A549 (cell line): Measurements from ENCODE around the gene EAF2. TPM values are rescaled to one million over a fixed set of nuclear protein-coding genes. Genes with fewer than 3 reads are reported as not detected.

Source experiments
- ATAC-seq, 2 experiments: fragments of 200-7000 bp in 1 of 2; fragments of >200 bp in 1 of 2; cut with Nextera tagmentation in 1 of 2; cut with Tn5 transposase in 1 of 2; 3 replicates each; pipeline versions ENCODE4 v1.8.0 to v1.9.1; 2018 to 2020; ENCODE audit warnings: mild to moderate bottlenecking in 1 of 2, moderate library complexity in 1 of 2
- CTCF ChIA-PET: fragments of 300-600 bp; sonication (Branson Sonifier 250); formaldehyde crosslinking; extraction: SDS; loops from one replicate; lab custom pipeline; 2021; ENCODE audit warnings: antibody characterized with exemption, inconsistent platforms; lab: Yijun Ruan, JAX
- POLR2A ChIA-PET: fragments of 350-600 bp; formaldehyde crosslinking; extraction: SDS; loops from one replicate; lab custom pipeline; 2021; ENCODE audit warnings: antibody characterized with exemption, inconsistent platforms; lab: Yijun Ruan, JAX
- DNase-seq, 2 experiments: peaks; one replicate each; pipeline versions ENCODE4 v3.0.0 to v3.0.0-alpha.2; 2011 to 2016; ENCODE audit warnings: low read depth in 1 of 2, low spot score in 1 of 2
- FAIRE-seq: peaks from 2 replicates; lab custom pipeline; 2011; peaks lifted over from hg19 to GRCh38; lab: Jason Lieb, UNC
- H3K27ac ChIP-seq, 2 experiments: fragments of >200 bp; sonication (Bioruptor Twin); formaldehyde crosslinking; 3 replicates each; pipeline ENCODE4 v1.5.1; 2016 to 2017
- H3K4me1 ChIP-seq: fragments of >200 bp; sonication (Bioruptor Twin); formaldehyde crosslinking; 3 replicates; pipeline ENCODE4 v1.6.1; 2016
- H3K4me2 ChIP-seq: fragments of >200 bp; sonication (Bioruptor Twin); formaldehyde crosslinking; 3 replicates; pipeline ENCODE4 v1.6.1; 2016
- H3K4me3 ChIP-seq: fragments of >200 bp; sonication (Bioruptor Twin); formaldehyde crosslinking; 3 replicates; pipeline ENCODE4 v1.5.1; 2016
- H3K9me3 ChIP-seq: fragments of >200 bp; sonication (Bioruptor Twin); formaldehyde crosslinking; 3 replicates; pipeline ENCODE4 v1.6.1; 2016
- BHLHE40 ChIP-seq: IDR thresholded peaks from 2 replicates; pipeline ENCODE4 v1.6.1; 2012; ENCODE audit warnings: low read depth, low read length, inconsistent platforms
- CBX2 ChIP-seq: fragments of 200-600 bp; sonication (generic); IDR thresholded peaks from 2 replicates; pipeline ENCODE4 v1.6.1; 2016; ENCODE audit warnings: low read depth, mild to moderate bottlenecking, borderline replicate concordance
- CBX8 ChIP-seq: fragments of 200-600 bp; sonication (generic); IDR thresholded peaks from 2 replicates; pipeline ENCODE4 v1.6.1; 2016
- CEBPB ChIP-seq, 2 experiments: fragments of >200 bp in 1 of 2; sonication (Bioruptor Twin) in 1 of 2; formaldehyde crosslinking in 1 of 2; IDR thresholded peaks; 2 replicates each; pipeline ENCODE4 v1.6.1; 2012 to 2016
- CHD4 ChIP-seq: fragments of 200-600 bp; sonication (generic); IDR thresholded peaks from 2 replicates; pipeline ENCODE4 v1.6.1; 2016; ENCODE audit warnings: antibody characterized with exemption, mild to moderate bottlenecking, borderline replicate concordance
- EHF ChIP-seq: fragments of 250-450 bp; sonication (Bioruptor Pico); IDR thresholded peaks from 2 replicates; pipeline ENCODE4 v1.5.0; 2020; ENCODE audit warnings: mild to moderate bottlenecking
- EP300 ChIP-seq, 2 experiments: fragments of >200 bp; sonication (Bioruptor Twin); formaldehyde crosslinking; IDR thresholded peaks; 2 replicates in 1 of 2; 3 replicates in 1 of 2; pipeline ENCODE4 v1.6.1; 2016 to 2017
- FOXS1 ChIP-seq: fragments of 250-450 bp; sonication (Bioruptor Pico); IDR thresholded peaks from 2 replicates; pipeline ENCODE4 v1.5.0; 2020; ENCODE audit warnings: mild to moderate bottlenecking, moderate library complexity
- HEYL ChIP-seq: fragments of 250-450 bp; sonication (Bioruptor Pico); IDR thresholded peaks from 2 replicates; pipeline ENCODE4 v1.8.0; 2021; ENCODE audit warnings: mild to moderate bottlenecking, moderate library complexity
- HOXB5 ChIP-seq: fragments of 250-450 bp; sonication (Bioruptor Pico); IDR thresholded peaks from 2 replicates; pipeline ENCODE4 v1.5.0; 2020; ENCODE audit warnings: mild to moderate bottlenecking, moderate library complexity
- JUN ChIP-seq, 2 experiments: fragments of >200 bp; sonication (Bioruptor Twin); formaldehyde crosslinking; IDR thresholded peaks; 2 replicates in 1 of 2; 3 replicates in 1 of 2; pipeline ENCODE4 v1.6.1; 2016 to 2017
- JUNB ChIP-seq: fragments of >200 bp; sonication (Bioruptor Twin); formaldehyde crosslinking; IDR thresholded peaks from 2 replicates; pipeline ENCODE4 v1.6.1; 2016
- KDM1A ChIP-seq: fragments of 200-600 bp; sonication (generic); IDR thresholded peaks from 2 replicates; pipeline ENCODE4 v1.6.1; 2016; ENCODE audit warnings: low read depth, mild to moderate bottlenecking
- MYC ChIP-seq: IDR thresholded peaks from 2 replicates; pipeline ENCODE4 v1.6.1; 2012; ENCODE audit warnings: mild to moderate bottlenecking, inconsistent platforms, low read length, improper control_type of control experiment, borderline replicate concordance
- POLR2A ChIP-seq: IDR thresholded peaks from 2 replicates; pipeline ENCODE4 v1.6.1; 2012; ENCODE audit warnings: mild to moderate bottlenecking, low read length
- POLR2AphosphoS2 ChIP-seq: conservative IDR thresholded peaks from 2 replicates; pipeline ENCODE4 v1.6.1; 2012; ENCODE audit warnings: low read length, improper control_type of control experiment, inconsistent platforms
- RCOR1 ChIP-seq: fragments of 150-350 bp; IDR thresholded peaks from 2 replicates; pipeline ENCODE4 v1.6.1; 2014; ENCODE audit warnings: antibody characterized with exemption, low read length, low read depth
- SMC3 ChIP-seq: fragments of >200 bp; sonication (Bioruptor Twin); formaldehyde crosslinking; IDR thresholded peaks from 3 replicates; pipeline ENCODE4 v1.6.1; 2018; ENCODE audit warnings: inconsistent platforms
- SREBF2 ChIP-seq: fragments of 450-650 bp; IDR thresholded peaks from 2 replicates; pipeline ENCODE4 v1.6.1; 2014; ENCODE audit warnings: mild to moderate bottlenecking, moderate library complexity
- TFCP2L1 ChIP-seq: fragments of 250-450 bp; sonication (Bioruptor Pico); IDR thresholded peaks from 2 replicates; pipeline ENCODE4 v1.5.0; 2021; ENCODE audit warnings: mild to moderate bottlenecking
- TP53 ChIP-seq: fragments of 250-450 bp; sonication (Bioruptor Pico); IDR thresholded peaks from 2 replicates; pipeline ENCODE4 v1.5.0; 2021; ENCODE audit warnings: mild to moderate bottlenecking, moderate library complexity
- ZC3H11A ChIP-seq: fragments of 450-650 bp; IDR thresholded peaks from 2 replicates; pipeline ENCODE4 v1.6.1; 2014; ENCODE audit warnings: antibody characterized with exemption, mild to moderate bottlenecking
- ZFP36 ChIP-seq: fragments of 450-650 bp; IDR thresholded peaks from 2 replicates; pipeline ENCODE4 v1.6.1; 2014; ENCODE audit warnings: borderline replicate concordance; ENCODE audit not compliant: partially characterized antibody
- ZSCAN20 ChIP-seq: fragments of 250-450 bp; sonication (Bioruptor Pico); IDR thresholded peaks from 2 replicates; pipeline ENCODE4 v1.8.0; 2022; ENCODE audit warnings: mild to moderate bottlenecking, moderate library complexity
- WGBS: methylation state at CpG from one replicate; pipeline ENCODE4 v1.1.6; 2017; ENCODE audit errors: missing lambda C conversion rate; 5-methylcytosine and 5-hydroxymethylcytosine counted together
- polyA plus RNA-seq, 4 experiments: library from polyadenylated mRNA; depleted of rRNA in 3 of 4; stranded (reverse); fragments of >200 nt; fragmentation: RNase III in 1 of 4; extraction: RNeasy Plus Mini Kit Qiagen cat#74134 plus additional on column Dnase treatment in 1 of 4; gene quantifications; 2 replicates in 3 of 4; 3 replicates in 1 of 4; pipeline ENCODE4 v1.2.3, GENCODE V29; 2011 to 2017
- TF ChIP-seq, protein P1 (sequence below): fragments of 200-600 bp; sonication (generic); IDR thresholded peaks from 2 replicates; pipeline ENCODE4 v1.6.1; 2016; ENCODE audit warnings: antibody characterized with exemption, mild to moderate bottlenecking, moderate library complexity
- TF ChIP-seq, protein P2 (sequence below): fragments of >200 bp; sonication (Bioruptor Twin); formaldehyde crosslinking; IDR thresholded peaks from 3 replicates; pipeline ENCODE4 v1.5.1; 2016
- TF ChIP-seq, protein P3 (sequence below): fragments of 150-350 bp; IDR thresholded peaks from 2 replicates; pipeline ENCODE4 v1.6.1; 2014; ENCODE audit warnings: low read depth, mild to moderate bottlenecking, low read length

EAF2 gene
- polyA plus RNA-seq, 2 of the 4 experiments (the other 2 are of a cell fraction): 4.3 to 7.4 TPM

DNA sequence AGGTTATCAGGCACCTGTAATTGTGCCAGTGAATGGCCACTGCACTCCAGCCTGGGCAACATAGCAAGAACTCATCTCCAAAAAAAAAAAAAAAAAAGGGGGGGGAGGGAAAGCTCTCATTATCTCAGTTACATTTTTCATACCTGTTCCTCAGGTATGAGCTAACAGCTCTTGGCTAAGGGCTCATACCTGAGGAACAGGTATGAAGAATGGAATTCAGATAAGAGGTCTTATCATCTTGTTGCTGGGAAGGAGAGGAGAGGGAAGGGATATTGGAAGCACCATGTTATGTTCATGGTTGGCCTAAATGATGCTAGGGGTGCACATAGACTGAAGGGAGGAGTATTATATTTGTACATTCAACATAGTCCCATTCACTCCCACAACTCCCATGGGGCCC lies 61.8 kb downstream of the EAF2 start:
- TF ChIP-seq CBX8 (no peak), EHF (no peak), CBX2 (no peak), POLR2A (no peak), ZFP36 (no peak), FOXS1 (CRISPR knock-in tag) (no peak), BHLHE40 (no peak), KDM1A (no peak), ZC3H11A (no peak), ZSCAN20 (CRISPR knock-in tag) (no peak), RCOR1 (no peak), HEYL (CRISPR knock-in tag) (no peak), CHD4 (no peak)
- TF ChIP-seq, protein P1, sequence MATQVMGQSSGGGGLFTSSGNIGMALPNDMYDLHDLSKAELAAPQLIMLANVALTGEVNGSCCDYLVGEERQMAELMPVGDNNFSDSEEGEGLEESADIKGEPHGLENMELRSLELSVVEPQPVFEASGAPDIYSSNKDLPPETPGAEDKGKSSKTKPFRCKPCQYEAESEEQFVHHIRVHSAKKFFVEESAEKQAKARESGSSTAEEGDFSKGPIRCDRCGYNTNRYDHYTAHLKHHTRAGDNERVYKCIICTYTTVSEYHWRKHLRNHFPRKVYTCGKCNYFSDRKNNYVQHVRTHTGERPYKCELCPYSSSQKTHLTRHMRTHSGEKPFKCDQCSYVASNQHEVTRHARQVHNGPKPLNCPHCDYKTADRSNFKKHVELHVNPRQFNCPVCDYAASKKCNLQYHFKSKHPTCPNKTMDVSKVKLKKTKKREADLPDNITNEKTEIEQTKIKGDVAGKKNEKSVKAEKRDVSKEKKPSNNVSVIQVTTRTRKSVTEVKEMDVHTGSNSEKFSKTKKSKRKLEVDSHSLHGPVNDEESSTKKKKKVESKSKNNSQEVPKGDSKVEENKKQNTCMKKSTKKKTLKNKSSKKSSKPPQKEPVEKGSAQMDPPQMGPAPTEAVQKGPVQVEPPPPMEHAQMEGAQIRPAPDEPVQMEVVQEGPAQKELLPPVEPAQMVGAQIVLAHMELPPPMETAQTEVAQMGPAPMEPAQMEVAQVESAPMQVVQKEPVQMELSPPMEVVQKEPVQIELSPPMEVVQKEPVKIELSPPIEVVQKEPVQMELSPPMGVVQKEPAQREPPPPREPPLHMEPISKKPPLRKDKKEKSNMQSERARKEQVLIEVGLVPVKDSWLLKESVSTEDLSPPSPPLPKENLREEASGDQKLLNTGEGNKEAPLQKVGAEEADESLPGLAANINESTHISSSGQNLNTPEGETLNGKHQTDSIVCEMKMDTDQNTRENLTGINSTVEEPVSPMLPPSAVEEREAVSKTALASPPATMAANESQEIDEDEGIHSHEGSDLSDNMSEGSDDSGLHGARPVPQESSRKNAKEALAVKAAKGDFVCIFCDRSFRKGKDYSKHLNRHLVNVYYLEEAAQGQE: no peak
- TF ChIP-seq, protein P2, sequence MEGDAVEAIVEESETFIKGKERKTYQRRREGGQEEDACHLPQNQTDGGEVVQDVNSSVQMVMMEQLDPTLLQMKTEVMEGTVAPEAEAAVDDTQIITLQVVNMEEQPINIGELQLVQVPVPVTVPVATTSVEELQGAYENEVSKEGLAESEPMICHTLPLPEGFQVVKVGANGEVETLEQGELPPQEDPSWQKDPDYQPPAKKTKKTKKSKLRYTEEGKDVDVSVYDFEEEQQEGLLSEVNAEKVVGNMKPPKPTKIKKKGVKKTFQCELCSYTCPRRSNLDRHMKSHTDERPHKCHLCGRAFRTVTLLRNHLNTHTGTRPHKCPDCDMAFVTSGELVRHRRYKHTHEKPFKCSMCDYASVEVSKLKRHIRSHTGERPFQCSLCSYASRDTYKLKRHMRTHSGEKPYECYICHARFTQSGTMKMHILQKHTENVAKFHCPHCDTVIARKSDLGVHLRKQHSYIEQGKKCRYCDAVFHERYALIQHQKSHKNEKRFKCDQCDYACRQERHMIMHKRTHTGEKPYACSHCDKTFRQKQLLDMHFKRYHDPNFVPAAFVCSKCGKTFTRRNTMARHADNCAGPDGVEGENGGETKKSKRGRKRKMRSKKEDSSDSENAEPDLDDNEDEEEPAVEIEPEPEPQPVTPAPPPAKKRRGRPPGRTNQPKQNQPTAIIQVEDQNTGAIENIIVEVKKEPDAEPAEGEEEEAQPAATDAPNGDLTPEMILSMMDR: no peak
- Histone ChIP-seq H3K4me3 (no peak overlapping the region), H3K9me3 (no peaks in the 10 kb centered on the region), H3K4me2 (no peak overlapping the region), H3K27ac (no peak overlapping the region), H3K4me1 (no peaks in the 10 kb centered on the region)
- ChIA-PET POLR2A (no interaction called here), CTCF (no interaction called here)
- FAIRE-seq (no peak), ATAC-seq (no peak), DNase-seq (no peak)

DNA sequence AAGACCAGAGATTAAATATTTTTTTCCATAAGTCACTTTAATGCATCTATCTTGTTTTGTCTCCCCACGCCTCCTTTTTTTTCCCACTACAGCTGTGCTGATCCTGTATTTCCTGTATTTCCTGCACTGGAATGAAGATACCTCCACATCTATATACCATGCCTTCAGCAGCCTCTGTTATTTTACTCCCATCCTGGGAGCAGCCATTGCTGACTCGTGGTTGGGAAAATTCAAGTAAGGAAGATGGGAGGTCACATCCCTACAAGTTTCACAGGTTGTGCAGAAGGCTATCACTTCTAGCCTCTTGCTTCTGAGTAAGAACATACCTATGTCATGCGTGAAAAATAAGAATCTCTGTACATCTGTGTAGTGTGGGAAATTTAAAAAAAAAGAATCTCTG lies 62.3 kb downstream of the EAF2 start:
- CTCF ChIA-PET: no interaction called here
- DNase-seq: no peak
- no peaks in the 10 kb centered on the region for H3K4me1 ChIP-seq
- 55% methylated on average over 3 of the region's 3 CpGs for WGBS
- no peaks in the 10 kb centered on the region for H3K9me3 ChIP-seq
- no peak for FAIRE-seq
- H3K4me3 ChIP-seq: no peak overlapping the region
- TF ChIP-seq POLR2AphosphoS2 (no peak), KDM1A (no peak), SREBF2 (no peak), HOXB5 (CRISPR knock-in tag) (no peak), TP53 (no peak), JUNB (no peak)
- no peak overlapping the region for H3K4me2 ChIP-seq
- ATAC-seq: no peak
- no peak overlapping the region for H3K27ac ChIP-seq
- POLR2A ChIA-PET: no interaction called here

DNA sequence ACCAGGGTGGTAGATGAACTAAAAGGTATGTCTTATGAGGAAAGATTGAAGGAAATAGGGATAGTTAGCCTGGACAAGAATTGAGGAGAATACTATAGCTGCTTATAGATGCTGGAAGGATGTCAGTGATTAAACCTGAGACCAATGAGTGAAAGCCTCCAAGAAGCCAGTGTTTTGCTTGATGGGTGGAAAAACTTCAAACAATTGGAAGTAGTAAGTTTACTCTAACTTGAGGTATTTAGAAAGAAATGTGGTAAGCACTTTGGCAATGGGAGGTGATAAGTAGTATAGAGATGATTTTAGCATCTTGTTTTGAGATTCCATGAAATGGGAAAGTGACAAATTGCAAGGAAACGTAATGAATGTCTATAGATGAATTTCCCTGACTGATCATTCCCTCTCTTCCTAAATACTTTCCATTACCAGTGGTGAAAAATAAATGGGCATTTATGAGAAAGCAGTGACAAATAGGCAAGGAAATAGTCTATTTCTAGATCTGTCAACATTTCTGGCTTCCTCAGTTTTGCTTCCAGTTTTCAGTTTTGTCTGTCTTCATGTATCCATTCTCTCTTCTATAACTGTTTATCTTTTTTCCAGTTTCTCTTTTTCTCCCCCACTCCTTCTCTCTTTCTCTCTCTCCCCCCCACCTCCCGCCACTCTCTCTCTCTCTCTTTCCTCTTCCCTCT lies 78.4 kb downstream of the EAF2 start:
- TF ChIP-seq CHD4 (no peak), SMC3 (no peak), EP300 (IDR thresholded peaks at IDR 0.05) (no peak), EHF (no peak), JUN (IDR thresholded peaks at IDR 0.05) (no peak), TFCP2L1 (no peak), MYC (no peak), POLR2A (no peak), CEBPB (IDR thresholded peaks at IDR 0.05) (no peak)
- TF ChIP-seq, protein P3, sequence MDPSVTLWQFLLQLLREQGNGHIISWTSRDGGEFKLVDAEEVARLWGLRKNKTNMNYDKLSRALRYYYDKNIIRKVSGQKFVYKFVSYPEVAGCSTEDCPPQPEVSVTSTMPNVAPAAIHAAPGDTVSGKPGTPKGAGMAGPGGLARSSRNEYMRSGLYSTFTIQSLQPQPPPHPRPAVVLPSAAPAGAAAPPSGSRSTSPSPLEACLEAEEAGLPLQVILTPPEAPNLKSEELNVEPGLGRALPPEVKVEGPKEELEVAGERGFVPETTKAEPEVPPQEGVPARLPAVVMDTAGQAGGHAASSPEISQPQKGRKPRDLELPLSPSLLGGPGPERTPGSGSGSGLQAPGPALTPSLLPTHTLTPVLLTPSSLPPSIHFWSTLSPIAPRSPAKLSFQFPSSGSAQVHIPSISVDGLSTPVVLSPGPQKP: no peak
- ChIA-PET POLR2A (no interaction called here), CTCF (no interaction called here)
- FAIRE-seq (no peak), ATAC-seq (no peak), DNase-seq (no peak)
- WGBS: 43% methylated on average over 2 of the region's 2 CpGs
- H3K9me3 ChIP-seq: no peaks in the 10 kb centered on the region
- H3K27ac ChIP-seq: no peak overlapping the region
- H3K4me3 ChIP-seq: no peak overlapping the region
- H3K4me1 ChIP-seq: no peaks in the 10 kb centered on the region
- H3K4me2 ChIP-seq: no peak overlapping the region
